SK-N-SH (cell line): ENCODE measurements around the gene SDHA.
"Not testable (repeated sequence)": the region's sequence is repeated elsewhere in the genome, so short reads cannot be mapped to it uniquely, and the experiment has no call there.

Experiments
- EP300 ChIP-seq, 2 experiments: IDR thresholded peaks; 2 replicates each; pipeline versions ENCODE4 v1.4.0 to v1.6.1; 2012; ENCODE audit warnings: borderline replicate concordance in 1 of 2, low read depth in 1 of 2, low read length in 1 of 2
- RAD21 ChIP-seq: IDR thresholded peaks from 2 replicates; pipeline ENCODE4 v1.6.1; 2012; ENCODE audit warnings: mild to moderate bottlenecking, low read length
- TAF1 ChIP-seq: IDR thresholded peaks from 2 replicates; pipeline ENCODE4 v1.6.1; 2012; ENCODE audit warnings: low read depth, mild to moderate bottlenecking, low read length, moderate library complexity, borderline replicate concordance
- TF ChIP-seq, protein P1 (sequence below): fragments of 200-600 bp; sonication (generic); IDR thresholded peaks from 2 replicates; pipeline ENCODE4 v1.6.1; 2017; ENCODE audit warnings: antibody characterized with exemption, mild to moderate bottlenecking, moderate library complexity
- TF ChIP-seq, protein P2 (sequence below): IDR thresholded peaks from 2 replicates; pipeline ENCODE4 v1.4.0; 2012; ENCODE audit warnings: low read depth

DNA sequence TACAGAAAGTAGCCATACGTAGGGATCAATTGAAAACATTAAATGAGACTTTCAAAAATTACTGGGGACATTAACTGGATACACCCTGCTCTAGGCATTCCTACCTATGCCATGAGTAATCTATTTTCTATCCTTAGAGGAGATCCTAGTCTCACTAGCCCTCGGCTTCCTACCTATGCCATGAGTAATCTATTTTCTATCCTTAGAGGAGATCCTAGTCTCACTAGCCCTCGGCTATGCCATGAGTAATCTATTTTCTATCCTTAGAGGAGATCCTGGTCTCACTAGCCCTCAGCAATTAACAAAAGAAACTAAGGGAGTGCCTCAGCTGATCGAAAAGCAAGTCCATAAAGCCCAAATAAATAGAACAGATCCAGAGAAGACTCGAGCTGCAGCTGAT, 27.6 kb downstream of the SDHA start:
- TF ChIP-seq, protein P1, sequence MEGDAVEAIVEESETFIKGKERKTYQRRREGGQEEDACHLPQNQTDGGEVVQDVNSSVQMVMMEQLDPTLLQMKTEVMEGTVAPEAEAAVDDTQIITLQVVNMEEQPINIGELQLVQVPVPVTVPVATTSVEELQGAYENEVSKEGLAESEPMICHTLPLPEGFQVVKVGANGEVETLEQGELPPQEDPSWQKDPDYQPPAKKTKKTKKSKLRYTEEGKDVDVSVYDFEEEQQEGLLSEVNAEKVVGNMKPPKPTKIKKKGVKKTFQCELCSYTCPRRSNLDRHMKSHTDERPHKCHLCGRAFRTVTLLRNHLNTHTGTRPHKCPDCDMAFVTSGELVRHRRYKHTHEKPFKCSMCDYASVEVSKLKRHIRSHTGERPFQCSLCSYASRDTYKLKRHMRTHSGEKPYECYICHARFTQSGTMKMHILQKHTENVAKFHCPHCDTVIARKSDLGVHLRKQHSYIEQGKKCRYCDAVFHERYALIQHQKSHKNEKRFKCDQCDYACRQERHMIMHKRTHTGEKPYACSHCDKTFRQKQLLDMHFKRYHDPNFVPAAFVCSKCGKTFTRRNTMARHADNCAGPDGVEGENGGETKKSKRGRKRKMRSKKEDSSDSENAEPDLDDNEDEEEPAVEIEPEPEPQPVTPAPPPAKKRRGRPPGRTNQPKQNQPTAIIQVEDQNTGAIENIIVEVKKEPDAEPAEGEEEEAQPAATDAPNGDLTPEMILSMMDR = not testable (repeated sequence)
- TF ChIP-seq, protein P2, sequence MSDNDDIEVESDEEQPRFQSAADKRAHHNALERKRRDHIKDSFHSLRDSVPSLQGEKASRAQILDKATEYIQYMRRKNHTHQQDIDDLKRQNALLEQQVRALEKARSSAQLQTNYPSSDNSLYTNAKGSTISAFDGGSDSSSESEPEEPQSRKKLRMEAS = not testable (repeated sequence)
- not testable (repeated sequence) for TF ChIP-seq RAD21; EP300 (IDR thresholded peaks at IDR 0.05; ENCODE audit: borderline replicate concordance in 1 of 2, low read depth in 1 of 2, low read length in 1 of 2); TAF1
